Skin of body (tissue), 2 donors: ENCODE data around the gene TSSK1B. TPM values are rescaled to one million over a fixed set of nuclear protein-coding genes. Genes with fewer than 3 reads are reported as not detected.
"Not testable (repeated sequence)": the region's sequence is repeated elsewhere in the genome, so short reads cannot be mapped to it uniquely, and the experiment has no call there.

Experiments
- DNase-seq: peaks from one replicate; lab custom pipeline; 2025; lab: John Stamatoyannopoulos, UW
- total RNA-seq: library from RNA; depleted of rRNA; stranded (reverse); fragments of >200 nt; gene quantifications from one replicate; pipeline ENCODE4 v1.2.3, GENCODE V29; 2014

The TSSK1B gene, protein sequence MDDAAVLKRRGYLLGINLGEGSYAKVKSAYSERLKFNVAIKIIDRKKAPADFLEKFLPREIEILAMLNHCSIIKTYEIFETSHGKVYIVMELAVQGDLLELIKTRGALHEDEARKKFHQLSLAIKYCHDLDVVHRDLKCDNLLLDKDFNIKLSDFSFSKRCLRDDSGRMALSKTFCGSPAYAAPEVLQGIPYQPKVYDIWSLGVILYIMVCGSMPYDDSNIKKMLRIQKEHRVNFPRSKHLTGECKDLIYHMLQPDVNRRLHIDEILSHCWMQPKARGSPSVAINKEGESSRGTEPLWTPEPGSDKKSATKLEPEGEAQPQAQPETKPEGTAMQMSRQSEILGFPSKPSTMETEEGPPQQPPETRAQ
- total RNA-seq, result 0.10 TPM

DNA sequence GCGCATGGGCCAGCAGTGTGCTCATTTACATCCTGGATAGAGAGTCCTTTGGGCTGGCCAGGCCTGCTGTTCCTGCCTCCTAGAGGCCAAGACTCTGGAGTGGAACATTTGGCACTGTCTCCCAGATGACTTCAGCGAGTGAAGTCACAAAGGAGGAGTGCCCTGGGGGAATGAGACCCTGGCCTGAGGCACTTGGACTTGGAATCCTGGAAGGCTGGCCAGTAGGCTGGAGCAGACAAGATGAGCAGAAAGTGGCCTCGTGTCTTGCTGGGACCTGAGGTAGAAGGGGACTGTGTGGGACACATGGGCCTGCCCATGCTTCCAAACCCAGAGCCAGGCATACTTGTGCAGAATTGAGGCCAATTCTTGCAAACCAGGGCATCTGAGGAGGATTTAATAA lies at the start of gene TSSK1B:
Gene TSSK1B (minus strand): TSS at position 101 of the 400 bp plus-strand sequence. CDS start 150 bp downstream, outside the sequence.
- no peak for DNase-seq

DNA sequence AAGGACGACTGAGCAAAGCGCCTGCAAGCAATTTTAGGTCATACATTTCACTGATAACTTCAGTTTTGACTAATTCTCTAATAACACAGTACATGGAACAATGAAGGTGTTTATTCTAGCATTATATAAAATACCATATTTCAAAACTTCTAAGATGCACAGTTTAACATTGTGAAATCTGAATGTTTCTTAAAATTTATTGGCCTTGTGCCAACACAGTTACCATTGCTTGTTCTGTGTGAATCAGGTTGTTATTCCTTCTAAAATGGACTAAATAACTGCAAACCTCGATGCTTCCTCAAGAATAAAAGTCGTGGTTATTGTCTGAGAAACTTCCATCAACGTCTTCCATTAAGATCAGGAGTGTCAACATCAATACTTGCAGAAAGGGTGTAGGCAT lies 45.5 kb upstream of the TSSK1B start:
- no peak for DNase-seq

DNA sequence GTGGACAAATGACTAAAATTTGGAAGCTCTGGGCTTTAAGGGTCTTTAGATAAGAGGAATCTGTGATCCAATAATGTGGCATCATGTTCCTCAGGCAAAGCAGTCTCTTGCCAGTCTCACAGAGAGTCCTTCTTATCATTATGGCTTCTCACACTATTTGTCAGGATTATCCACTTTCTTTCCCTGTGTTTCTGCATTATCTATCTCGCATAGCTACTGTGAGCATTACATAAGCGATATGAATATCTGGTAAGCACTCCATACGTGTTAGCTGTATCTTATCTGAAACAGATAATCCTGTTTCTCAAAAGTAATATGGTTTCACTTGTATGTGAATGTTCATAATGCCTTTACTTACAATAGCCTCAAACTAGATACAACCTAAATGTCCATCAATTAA lies 43.9 kb upstream of the TSSK1B start:
- DNase-seq, result no peak

DNA sequence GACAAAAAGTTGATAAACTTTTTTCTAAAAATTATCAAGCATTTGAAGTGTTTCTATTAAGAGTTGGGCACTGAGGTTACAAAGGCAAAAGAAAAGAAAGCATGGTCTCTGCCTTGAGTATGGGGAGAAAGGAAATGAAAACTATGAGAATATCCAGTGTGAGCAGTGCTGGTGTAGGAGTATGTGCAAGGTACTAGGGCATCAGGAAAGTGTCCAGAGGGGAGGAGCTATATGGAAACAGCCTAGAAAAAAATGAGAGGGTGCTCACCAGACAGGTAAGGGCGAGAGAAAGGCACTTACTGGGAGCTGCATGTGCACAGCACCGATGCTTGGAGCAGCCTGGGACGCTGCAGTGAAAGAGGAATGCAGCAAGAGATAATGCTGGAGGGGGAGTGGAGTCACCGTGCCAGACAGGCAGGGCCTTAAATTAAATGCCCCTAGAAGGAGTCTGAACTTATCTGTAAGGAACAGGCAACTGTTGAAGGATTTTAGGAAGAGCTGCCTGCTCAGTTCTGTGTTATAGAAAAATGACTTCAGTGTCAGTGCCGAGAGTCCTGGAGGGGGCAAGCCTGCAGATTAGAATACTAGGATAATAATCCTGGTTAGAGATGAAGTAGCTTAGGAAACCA lies 39.4 kb upstream of the TSSK1B start:
- DNase-seq, result no peak

DNA sequence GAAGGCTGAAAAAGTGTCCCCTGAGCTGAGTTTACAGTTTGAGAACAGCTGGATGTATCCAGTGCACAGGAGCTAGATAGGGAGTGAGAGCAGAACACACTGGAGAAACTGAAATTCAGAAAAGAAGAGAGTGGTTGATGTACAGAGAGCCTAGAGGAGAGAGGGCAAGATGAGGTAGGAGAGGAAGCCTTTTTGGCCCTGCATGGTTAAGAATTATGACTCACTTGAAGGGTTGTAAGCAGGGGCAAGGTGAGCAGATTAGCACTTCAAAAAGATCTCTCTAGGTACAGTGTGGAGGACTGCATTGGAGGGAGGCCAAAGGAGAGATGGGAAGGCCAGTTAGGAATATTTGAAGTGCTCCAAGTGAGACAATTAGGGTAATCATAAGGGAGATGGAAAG lies 28.2 kb upstream of the TSSK1B start:
- no peak for DNase-seq

DNA sequence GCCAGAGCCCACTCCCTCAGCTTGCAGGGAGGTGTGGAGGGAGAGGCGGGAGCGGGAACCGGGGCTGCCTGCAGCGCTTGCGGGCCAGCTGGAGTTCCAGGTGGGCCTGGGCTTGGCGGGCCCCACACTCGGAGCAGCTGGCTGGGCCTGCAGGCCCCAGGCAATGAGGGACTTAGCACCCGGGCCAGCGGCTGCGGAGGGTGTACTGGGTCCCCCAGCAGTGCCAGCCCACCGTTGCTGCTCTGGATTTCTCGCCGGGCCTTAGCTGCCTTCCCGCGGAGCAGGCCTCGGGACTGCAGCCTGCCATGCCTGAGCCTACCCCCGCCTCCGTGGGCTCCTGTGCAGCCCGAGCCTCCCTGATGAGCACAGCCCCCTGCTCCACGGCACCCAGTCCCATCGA lies 22.3 kb upstream of the TSSK1B start:
- not testable (repeated sequence) for DNase-seq

DNA sequence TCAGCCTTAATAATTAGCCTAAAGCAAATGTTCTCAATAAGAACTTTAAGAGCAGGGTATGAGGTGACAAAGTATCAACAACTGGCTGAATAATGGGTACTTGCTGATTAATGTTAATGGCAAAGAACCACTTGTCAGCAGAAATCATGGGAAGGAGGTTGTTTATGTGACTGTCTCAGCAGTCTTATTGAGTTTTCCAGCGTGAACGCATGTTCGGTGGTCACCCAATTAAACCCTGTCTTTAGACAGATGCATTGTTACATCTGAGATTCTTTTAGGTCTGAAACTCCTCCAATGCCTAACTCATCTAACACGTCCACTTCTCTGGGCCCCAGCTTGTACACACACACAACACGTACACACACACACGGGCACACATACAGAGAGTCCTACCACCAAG lies 18.2 kb upstream of the TSSK1B start:
- DNase-seq, result no peak

DNA sequence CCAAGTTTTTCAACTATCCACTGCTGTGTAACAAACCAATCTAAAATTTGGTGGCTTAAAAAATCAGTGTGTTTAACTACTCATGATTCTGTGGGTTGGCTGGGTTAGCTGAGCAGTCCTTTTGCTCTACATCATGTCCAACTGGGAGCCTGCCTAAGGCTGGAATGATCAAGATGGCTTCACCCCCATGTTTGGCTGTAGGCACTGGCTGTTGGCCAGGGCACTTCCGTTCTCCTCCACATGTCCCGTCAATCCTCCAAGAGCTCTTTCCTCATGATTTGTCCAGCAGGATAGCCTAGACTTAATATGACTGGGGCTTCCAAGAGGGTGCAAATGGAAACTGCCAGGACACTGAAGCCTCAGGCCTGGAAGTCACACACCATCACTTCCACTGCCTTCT lies 17.0 kb upstream of the TSSK1B start:
- no peak for DNase-seq

DNA sequence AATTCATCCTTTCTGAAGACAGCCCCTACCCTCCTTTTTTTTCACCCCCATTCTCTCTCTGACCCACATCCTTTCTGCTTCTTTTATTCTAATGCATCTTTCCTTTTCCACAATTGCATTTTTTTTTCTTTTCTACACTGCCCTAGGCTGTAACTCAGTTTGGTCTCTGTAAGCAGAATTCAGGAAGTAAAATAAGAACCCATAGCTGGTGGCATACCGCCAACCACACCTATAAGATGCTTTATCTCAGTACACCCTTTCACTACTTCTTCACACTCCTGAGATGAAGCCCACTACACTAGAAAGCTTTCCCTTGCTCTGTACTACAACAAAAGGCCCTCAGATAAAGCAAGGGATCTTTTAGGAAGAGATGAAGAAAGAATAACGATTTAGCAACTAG lies 16.1 kb upstream of the TSSK1B start:
- no peak for DNase-seq

DNA sequence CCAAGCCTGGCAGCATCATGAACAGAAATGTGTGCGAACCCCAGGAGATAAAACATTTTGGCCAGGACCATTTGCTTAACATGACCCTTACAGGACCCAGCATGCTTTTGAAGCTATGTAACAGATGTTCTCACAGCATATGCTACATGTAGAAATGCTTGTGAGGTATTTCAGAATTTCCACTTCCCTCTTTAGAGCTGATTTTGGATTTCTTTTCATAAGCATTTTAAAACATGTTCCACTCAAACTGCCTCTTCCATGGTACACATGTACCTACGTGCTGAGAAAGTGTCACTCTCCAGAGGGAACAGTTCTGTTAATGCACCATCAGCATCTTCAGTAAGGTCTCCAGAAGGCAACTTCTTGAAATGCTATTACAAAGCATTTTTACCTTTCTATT lies 15.7 kb upstream of the TSSK1B start:
- peak; percentile 10 for DNase-seq

DNA sequence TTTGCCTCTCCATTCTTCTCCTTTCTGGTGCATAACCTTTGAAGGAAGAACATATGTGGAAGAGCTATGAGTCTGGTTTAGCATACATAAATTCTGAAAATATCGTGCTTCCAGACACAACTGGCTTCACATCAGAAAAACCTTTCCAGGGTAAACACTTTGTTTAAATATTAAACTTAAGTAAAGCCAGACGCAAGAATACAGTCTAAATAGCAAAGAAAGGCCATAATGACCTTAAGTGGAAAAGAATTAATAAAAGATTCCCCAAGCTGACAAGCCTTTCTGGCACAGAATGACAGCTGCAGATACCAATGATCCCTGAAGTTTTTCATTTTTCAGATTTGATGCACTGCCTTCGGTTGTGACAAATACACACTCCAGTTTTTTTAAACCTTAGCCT lies 13.5 kb upstream of the TSSK1B start:
- DNase-seq, result peak; percentile 12

DNA sequence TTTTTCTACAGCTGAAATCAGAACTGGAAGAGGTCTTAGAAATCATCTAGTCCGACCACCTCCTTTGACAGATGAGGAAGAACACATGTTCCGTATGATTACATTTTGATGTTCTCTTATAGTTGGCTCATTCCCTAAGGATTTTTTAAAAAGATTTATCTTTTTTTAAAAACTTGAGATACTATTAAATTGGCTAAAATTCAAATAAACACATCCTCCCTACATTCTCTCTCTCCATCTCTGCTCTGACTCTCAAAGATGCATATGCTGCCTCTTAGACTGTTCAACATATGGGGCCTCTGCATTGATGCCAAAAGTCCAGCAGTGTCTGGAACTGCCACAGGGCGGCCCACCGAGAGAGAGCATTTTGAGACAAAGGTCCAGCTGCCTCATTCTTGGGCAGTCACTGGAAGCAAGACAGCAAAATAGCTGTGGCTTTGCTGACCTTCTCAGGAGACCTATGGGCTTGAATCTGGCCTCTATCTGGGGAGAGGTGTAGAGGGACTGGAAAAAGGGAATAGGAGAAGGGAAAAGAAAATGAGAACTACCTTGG lies 12.8 kb upstream of the TSSK1B start:
- peak; percentile 35 for DNase-seq

DNA sequence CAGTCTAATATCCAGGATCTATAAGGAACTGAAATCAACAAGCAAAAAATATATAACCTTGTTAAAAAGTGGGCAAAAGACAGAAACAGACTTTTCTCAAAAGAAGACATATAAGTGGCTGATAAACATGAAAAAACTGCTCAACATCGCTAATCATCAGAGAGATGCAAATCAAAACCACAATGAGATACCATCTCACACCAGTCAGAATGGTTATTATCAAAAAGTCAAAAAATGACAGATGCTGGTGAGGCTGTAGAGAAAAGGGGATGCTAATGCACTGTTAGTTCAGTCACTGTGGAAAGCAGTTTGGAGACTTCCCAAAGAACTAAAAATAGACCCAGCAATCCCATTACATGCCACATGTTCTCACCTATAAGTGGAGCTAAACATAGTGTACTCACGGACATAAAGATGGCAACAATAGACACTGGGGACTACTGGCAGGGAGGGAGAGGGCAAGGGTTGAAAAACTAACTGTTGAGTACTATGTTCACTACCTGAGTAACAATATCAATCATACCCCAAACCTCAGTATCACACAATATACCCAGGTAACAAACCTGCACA lies 11.7 kb upstream of the TSSK1B start:
- no peak for DNase-seq

DNA sequence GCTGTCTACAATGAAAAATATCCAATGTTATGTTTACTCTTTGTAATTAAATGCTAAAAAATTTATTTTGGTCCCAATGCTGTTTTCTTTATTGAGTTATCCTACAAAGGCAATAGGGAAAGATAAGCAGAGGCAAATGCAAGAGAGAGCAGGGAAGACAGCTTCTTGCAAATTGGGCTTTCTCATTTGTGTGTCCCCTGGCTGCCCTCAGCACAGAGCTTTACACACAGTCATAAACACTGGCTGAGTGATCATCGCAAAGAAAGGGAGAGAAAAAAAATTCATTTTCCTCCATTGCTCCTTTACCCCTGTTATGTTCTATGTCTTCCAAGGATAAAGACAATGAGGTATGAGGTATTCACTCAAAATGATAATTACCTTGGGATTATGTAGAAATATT lies 2.3 kb upstream of the TSSK1B start:
- no peak for DNase-seq

DNA sequence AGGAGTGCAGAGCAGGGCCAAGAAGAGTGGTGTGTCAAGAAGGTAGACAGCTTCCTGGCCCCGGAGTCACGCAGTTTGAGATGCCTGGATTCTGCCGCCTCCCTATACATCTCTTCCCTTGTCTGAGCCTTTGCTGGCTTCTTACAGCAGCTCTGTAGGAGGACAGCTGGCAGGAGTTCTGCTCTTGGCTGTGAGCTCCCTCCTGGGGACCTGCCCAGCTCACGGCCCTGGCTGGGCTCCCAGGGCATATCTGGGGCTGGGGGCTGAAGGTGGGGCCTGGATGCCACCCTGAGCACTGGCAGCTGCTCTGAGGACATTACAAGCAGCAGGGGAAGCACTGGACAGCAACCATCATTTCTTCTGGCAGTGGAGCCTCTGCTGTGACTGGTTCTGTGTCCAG lies 786 bp upstream of the TSSK1B start:
- no peak for DNase-seq

DNA sequence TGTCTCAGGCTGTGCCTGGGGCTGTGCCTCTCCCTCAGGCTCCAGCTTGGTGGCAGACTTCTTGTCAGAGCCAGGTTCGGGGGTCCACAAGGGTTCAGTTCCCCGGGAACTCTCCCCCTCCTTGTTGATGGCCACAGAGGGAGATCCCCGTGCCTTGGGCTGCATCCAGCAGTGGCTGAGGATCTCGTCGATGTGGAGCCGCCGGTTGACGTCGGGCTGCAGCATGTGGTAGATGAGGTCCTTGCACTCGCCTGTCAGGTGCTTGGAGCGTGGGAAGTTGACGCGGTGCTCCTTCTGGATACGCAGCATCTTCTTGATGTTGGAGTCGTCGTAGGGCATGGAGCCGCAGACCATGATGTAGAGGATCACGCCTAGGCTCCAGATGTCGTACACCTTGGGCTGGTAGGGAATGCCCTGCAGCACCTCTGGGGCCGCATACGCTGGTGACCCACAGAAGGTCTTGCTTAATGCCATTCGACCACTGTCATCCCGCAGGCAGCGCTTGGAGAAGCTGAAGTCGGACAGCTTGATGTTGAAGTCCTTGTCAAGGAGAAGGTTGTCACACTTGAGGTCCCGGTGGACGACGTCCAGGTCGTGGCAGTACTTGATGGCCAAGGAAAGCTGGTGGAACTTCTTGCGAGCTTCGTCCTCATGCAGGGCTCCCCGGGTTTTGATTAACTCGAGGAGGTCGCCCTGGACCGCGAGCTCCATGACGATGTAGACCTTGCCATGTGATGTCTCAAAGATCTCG lies 752 bp downstream of the TSSK1B start:
- DNase-seq, result no peak

DNA sequence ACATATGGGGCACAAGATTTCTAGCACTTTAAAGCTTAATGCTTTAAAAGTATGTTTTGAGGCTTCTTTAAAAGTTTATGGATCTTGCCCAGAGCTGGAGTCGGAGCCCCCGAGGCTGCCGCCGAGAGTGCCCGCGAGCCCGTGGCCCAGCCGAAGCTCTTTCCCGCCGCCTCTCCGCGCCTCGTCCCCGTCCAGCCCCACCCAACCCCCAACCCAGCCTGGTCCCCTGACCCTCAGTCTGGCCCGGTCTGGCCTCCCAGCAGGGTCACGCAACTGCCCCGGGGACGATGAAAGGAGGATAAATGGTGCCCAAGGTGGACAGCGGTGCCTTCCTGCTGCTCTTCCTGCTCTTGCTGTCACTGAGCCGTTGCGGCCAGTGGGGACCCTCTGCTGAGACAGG lies 1.7 kb downstream of the TSSK1B start:
- DNase-seq, result no peak

DNA sequence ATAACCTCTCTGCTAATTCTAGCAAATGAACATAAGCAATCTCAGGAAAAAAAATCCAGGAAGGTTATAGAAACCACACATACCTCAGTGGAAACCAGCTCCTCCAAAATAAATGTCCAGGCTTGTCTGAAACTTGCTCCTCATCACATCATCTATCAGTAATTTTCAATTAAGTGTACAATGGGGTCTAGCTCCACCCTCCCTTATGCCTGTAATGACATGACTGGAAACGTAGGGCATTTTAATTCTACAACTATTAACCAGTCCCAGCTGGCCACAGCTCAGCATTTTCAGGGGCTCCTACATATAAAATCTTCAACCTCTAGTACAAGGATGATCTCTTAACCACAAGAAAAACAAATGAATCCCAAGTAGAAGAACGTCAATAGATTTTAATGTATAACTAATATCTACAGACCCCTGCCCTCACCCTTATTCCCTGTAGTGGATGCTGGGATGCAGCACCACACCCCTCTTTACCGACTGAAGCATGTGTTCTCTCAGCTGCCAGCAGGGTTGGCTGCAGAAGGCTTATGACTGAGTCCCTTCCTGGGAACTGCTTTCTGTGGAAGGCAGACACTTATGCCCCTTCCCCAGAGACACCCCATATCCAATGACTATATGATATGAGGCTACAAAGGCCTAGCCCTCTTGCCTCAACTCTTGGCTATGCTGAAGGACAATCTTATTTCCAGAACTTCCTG lies 6.8 kb downstream of the TSSK1B start:
- no peak for DNase-seq

DNA sequence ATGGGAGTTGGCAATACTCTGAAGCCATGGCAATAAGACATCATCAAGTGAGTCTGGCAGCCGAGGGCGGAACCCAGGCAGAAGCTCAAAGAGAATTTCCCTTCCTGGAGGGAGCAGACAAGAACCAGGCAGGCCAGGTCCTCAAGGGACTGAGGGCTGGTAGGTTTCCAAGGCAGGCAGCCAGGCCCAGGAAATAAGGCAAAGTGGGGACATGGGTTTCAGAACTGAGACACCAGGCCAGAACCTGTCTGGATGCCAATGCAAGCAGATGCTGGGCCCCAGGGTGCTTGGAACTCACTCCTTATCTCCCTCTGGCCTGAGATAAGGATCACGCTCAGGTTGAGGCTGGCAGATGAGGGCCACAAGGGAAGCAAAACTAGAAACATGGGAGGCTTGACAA lies 8.9 kb downstream of the TSSK1B start:
- DNase-seq, result no peak

DNA sequence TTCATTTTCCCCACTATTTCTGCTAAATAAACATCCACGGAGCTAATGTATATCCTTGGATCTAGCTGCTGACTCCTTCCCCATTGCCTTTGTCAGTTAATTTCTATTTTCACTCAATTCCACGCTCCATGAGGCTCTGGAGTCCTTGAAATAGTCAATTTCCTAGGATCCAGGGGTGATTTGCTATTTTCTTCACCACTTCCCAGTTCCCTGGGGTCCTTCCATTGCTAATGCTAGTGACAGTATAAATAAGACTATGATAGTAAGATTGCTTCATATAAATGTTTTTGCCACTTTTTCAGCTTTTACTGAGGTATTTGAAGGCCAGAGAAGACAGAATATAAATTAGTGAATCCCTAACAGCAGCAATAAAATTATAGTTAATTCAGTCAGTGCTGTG lies 13.1 kb downstream of the TSSK1B start:
- no peak for DNase-seq

DNA sequence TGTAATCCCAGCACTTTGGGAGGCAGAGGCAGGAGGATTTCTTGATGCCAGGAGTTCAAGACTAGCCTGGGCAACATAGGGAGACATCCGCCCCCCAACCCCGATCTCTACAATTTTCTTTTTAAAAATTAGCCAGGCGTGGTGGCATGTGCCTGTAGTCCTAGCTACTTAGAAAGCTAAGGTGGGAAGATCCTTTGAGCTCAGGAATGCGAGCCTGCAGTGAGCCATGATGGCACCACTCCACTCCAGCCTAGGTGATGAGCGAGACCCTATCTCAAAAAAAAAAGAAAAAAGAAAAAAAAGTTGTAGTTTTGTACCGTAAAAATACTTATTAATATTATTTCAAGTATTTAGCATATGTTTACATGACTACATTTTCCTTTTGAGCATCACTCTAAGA lies 29.3 kb downstream of the TSSK1B start:
- DNase-seq, result no peak
